IMR-90 (cell line): ENCODE results near the gene ATP5PB. TPM values are rescaled to one million over a fixed set of nuclear protein-coding genes. Genes with fewer than 3 reads are reported as not detected.

Experiments
- ATAC-seq: fragments of 200-7000 bp; cut with Tn5 transposase; 2 replicates; pipeline ENCODE4 v1.9.1; 2020; ENCODE audit warnings: low read depth, mild to moderate bottlenecking, moderate library complexity
- BruUV-seq: library from RNA; stranded (reverse); fragments of 400-500 nt; replicated peaks from 2 replicates; lab custom pipeline; 2021; lab: Mats Ljungman, UMichigan
- CTCF ChIA-PET: fragments of 300-600 bp; formaldehyde crosslinking; extraction: SDS; loops from one replicate; lab custom pipeline; 2021; ENCODE audit warnings: antibody characterized with exemption; lab: Yijun Ruan, JAX
- POLR2A ChIA-PET: fragments of 300-600 bp; sonication (Branson Sonifier 250); formaldehyde crosslinking; loops from one replicate; lab custom pipeline; 2022; ENCODE audit warnings: antibody characterized with exemption; ENCODE audit not compliant: unreplicated experiment; lab: Charles Lee
- DNase-seq: peaks from one replicate; pipeline ENCODE4 v3.0.0; 2013
- H2AFZ ChIP-seq: replicated peaks from 2 replicates; pipeline ENCODE3; 2013; ENCODE audit warnings: low read length, mild to moderate bottlenecking; ENCODE audit not compliant: poor library complexity
- H2AK5ac ChIP-seq: 2 replicates; pipeline ENCODE4 v1.6.1; 2013; ENCODE audit warnings: low read depth, low read length, inconsistent platforms
- H2AK9ac ChIP-seq: replicated peaks from 2 replicates; pipeline ENCODE3; 2013; ENCODE audit warnings: mild to moderate bottlenecking, low read depth, low read length, moderate library complexity; ENCODE audit not compliant: poor library complexity
- H2BK120ac ChIP-seq: 2 replicates; pipeline ENCODE4 v1.6.1; 2013; ENCODE audit warnings: low read depth, low read length, inconsistent platforms
- H2BK15ac ChIP-seq: 3 replicates; pipeline ENCODE4 v1.6.1; 2013; ENCODE audit warnings: low read depth, low read length, inconsistent platforms
- H2BK20ac ChIP-seq: 2 replicates; pipeline ENCODE4 v1.6.1; 2013; ENCODE audit warnings: low read depth, mild to moderate bottlenecking, inconsistent platforms, low read length, moderate library complexity
- H2BK5ac ChIP-seq: 2 replicates; pipeline ENCODE4 v1.6.1; 2013; ENCODE audit warnings: mild to moderate bottlenecking, low read depth, low read length, inconsistent platforms; ENCODE audit not compliant: poor library complexity, severe bottlenecking
- H3K14ac ChIP-seq: replicated peaks from 2 replicates; pipeline ENCODE4 v1.6.1; 2013; ENCODE audit warnings: low read depth, low read length, inconsistent platforms
- H3K18ac ChIP-seq: 2 replicates; pipeline ENCODE4 v1.6.1; 2013; ENCODE audit warnings: low read depth, low read length, control low read depth
- H3K23ac ChIP-seq: 2 replicates; pipeline ENCODE4 v1.6.1; 2013; ENCODE audit warnings: low read depth, low read length, inconsistent platforms
- H3K27ac ChIP-seq: 2 replicates; pipeline ENCODE4 v1.5.1; 2013; ENCODE audit warnings: mild to moderate bottlenecking, control low read depth, low read length; ENCODE audit not compliant: insufficient read depth
- H3K27me3 ChIP-seq: 2 replicates; pipeline ENCODE4 v1.6.1; 2013; ENCODE audit warnings: low read length; ENCODE audit not compliant: control insufficient read depth, insufficient read depth
- H3K36me3 ChIP-seq: 2 replicates; pipeline ENCODE4 v1.6.1; 2013; ENCODE audit warnings: low read length, mixed read lengths; ENCODE audit not compliant: control insufficient read depth, insufficient read depth
- H3K4ac ChIP-seq: 2 replicates; pipeline ENCODE4 v1.6.1; 2013; ENCODE audit warnings: low read depth, low read length, inconsistent platforms
- H3K4me1 ChIP-seq: 2 replicates; pipeline ENCODE4 v1.6.1; 2013; ENCODE audit warnings: low read length, mixed read lengths; ENCODE audit not compliant: control insufficient read depth, insufficient read depth
- H3K4me2 ChIP-seq: 2 replicates; pipeline ENCODE4 v1.6.1; 2013; ENCODE audit warnings: low read depth, mild to moderate bottlenecking, control low read depth, low read length, moderate library complexity
- H3K4me3 ChIP-seq: 2 replicates; pipeline ENCODE4 v1.5.1; 2013; ENCODE audit warnings: low read depth, mild to moderate bottlenecking, control low read depth, low read length, moderate library complexity; ENCODE audit not compliant: insufficient read depth
- H3K56ac ChIP-seq: 2 replicates; pipeline ENCODE4 v1.6.1; 2013; ENCODE audit warnings: low read length, inconsistent platforms; ENCODE audit not compliant: insufficient read depth; ENCODE audit errors: extremely low read depth
- H3K79me1 ChIP-seq, 2 experiments: 2 replicates each; pipeline ENCODE4 v1.6.1; 2013; ENCODE audit warnings: low read length in 2 of 2, inconsistent platforms in 1 of 2, low read depth in 1 of 2
- H3K9ac ChIP-seq: 2 replicates; pipeline ENCODE4 v1.6.1; 2013; ENCODE audit warnings: low read depth, low read length, control low read depth
- H3K9me1 ChIP-seq: 2 replicates; pipeline ENCODE4 v1.6.1; 2013; ENCODE audit warnings: low read length, inconsistent platforms; ENCODE audit not compliant: insufficient read depth
- H3K9me3 ChIP-seq: 2 replicates; pipeline ENCODE4 v1.6.1; 2013; ENCODE audit warnings: low read length; ENCODE audit not compliant: control insufficient read depth, insufficient read depth
- H4K20me1 ChIP-seq: 2 replicates; pipeline ENCODE4 v1.6.1; 2013; ENCODE audit warnings: low read length, inconsistent platforms; ENCODE audit not compliant: insufficient read depth
- H4K5ac ChIP-seq: 2 replicates; pipeline ENCODE4 v1.6.1; 2013; ENCODE audit warnings: mild to moderate bottlenecking, low read depth, low read length, control low read depth
- H4K8ac ChIP-seq, 2 experiments: 2 replicates each; pipeline ENCODE4 v1.6.1; 2013; ENCODE audit warnings: low read depth in 2 of 2, low read length in 2 of 2, control low read depth in 1 of 2, inconsistent platforms in 1 of 2
- H4K91ac ChIP-seq: 2 replicates; pipeline ENCODE4 v1.6.1; 2013; ENCODE audit warnings: low read depth, low read length, inconsistent platforms; ENCODE audit not compliant: insufficient read depth
- BHLHE40 ChIP-seq: fragments of 150-350 bp; IDR thresholded peaks from 2 replicates; pipeline ENCODE4 v1.6.1; 2016; ENCODE audit warnings: mild to moderate bottlenecking, low read depth, low read length
- CEBPB ChIP-seq: IDR thresholded peaks from 2 replicates; pipeline ENCODE4 v1.6.1; 2012; ENCODE audit warnings: low read depth, low read length, improper control_type of control experiment
- CHD1 ChIP-seq: IDR thresholded peaks from 2 replicates; pipeline ENCODE4 v1.6.1; 2012; ENCODE audit warnings: low read depth, low read length, improper control_type of control experiment
- CTCF ChIP-seq: conservative IDR thresholded peaks from 2 replicates; pipeline ENCODE4 v1.5.1; 2012; ENCODE audit warnings: mild to moderate bottlenecking, low read depth, low read length, improper control_type of control experiment
- FOS ChIP-seq: fragments of 150-350 bp; IDR thresholded peaks from 2 replicates; pipeline ENCODE4 v1.6.1; 2016; ENCODE audit warnings: low read depth, low read length
- MAFK ChIP-seq: IDR thresholded peaks from 2 replicates; pipeline ENCODE4 v1.6.1; 2012; ENCODE audit warnings: low read depth, low read length, improper control_type of control experiment
- MAZ ChIP-seq: IDR thresholded peaks from 2 replicates; pipeline ENCODE4 v1.6.1; 2012; ENCODE audit warnings: low read depth, mild to moderate bottlenecking, low read length, improper control_type of control experiment, moderate library complexity, borderline replicate concordance
- MXI1 ChIP-seq: IDR thresholded peaks from 2 replicates; pipeline ENCODE4 v1.6.1; 2012; ENCODE audit warnings: low read depth, mild to moderate bottlenecking, low read length, moderate library complexity, borderline replicate concordance
- NFE2L2 ChIP-seq: fragments of 150-350 bp; IDR thresholded peaks from 2 replicates; pipeline ENCODE4 v1.6.1; 2016; ENCODE audit warnings: low read depth, mild to moderate bottlenecking, low read length
- POLR2A ChIP-seq: IDR thresholded peaks from 2 replicates; pipeline ENCODE4 v1.6.1; 2012; ENCODE audit warnings: mild to moderate bottlenecking, low read depth, low read length
- RAD21 ChIP-seq: IDR thresholded peaks from 2 replicates; pipeline ENCODE4 v1.6.1; 2012; ENCODE audit warnings: low read length, improper control_type of control experiment
- RCOR1 ChIP-seq: IDR thresholded peaks from 2 replicates; pipeline ENCODE4 v1.6.1; 2012; ENCODE audit warnings: mild to moderate bottlenecking, low read length, improper control_type of control experiment; ENCODE audit not compliant: insufficient replicate concordance
- RFX5 ChIP-seq: IDR thresholded peaks from 2 replicates; pipeline ENCODE4 v1.8.0; 2012; ENCODE audit warnings: low read depth, mild to moderate bottlenecking, low read length, moderate library complexity
- SMC3 ChIP-seq: fragments of 150-350 bp; IDR thresholded peaks from 2 replicates; pipeline ENCODE4 v1.6.1; 2016; ENCODE audit warnings: low read depth, mild to moderate bottlenecking, antibody characterized with exemption, low read length, moderate library complexity
- WGBS, 2 experiments: methylation state at CpG; one replicate each; pipeline versions ENCODE4 v1.1.5 to v1.1.7; 2013; ENCODE audit warnings: missing lambda C conversion rate in 2 of 2; ENCODE audit not compliant: insufficient read length in 1 of 2; ENCODE audit errors: extremely low coverage in 2 of 2; 5-methylcytosine and 5-hydroxymethylcytosine counted together
- dilution Hi-C: fragments of 300-500 bp; cut with HindIII; formaldehyde crosslinking; loops from one replicate; pipeline ENCODE4 v1.14.3; 2018; ENCODE audit warnings: low sequenced_read_pairs; ENCODE audit not compliant: unreplicated experiment
- in situ Hi-C: fragments of 300-500 bp; cut with MboI; formaldehyde crosslinking; loops from 3 replicates; pipeline ENCODE4 v1.14.3; 2019; ENCODE audit warnings: low sequenced_read_pairs, inconsistent platforms, mixed read lengths
- intact Hi-C: fragments of 100-400 bp; cut with micrococcal nuclease; formaldehyde crosslinking; loops from 2 replicates; pipeline ENCODE4 v1.10.0; 2022
- polyA plus RNA-seq, 3 experiments: library from polyadenylated mRNA; depleted of rRNA; stranded (reverse); fragments of >200 nt; gene quantifications; 2 replicates each; pipeline ENCODE4 v1.2.3, GENCODE V29; 2012; ENCODE audit warnings: low replicate concordance in 1 of 3
- total RNA-seq: library from RNA; depleted of rRNA; stranded (reverse); fragments of >200 nt; gene quantifications from 2 replicates; pipeline ENCODE4 v1.2.3, GENCODE V29; 2012
- TF ChIP-seq, protein P1 (sequence below): fragments of 150-350 bp; IDR thresholded peaks from 2 replicates; pipeline ENCODE4 v1.6.1; 2017; ENCODE audit warnings: mild to moderate bottlenecking, antibody characterized with exemption, low read length, low read depth
- TF ChIP-seq, protein P2 (sequence below): fragments of 150-350 bp; IDR thresholded peaks from 2 replicates; pipeline ENCODE4 v1.6.1; 2016; ENCODE audit warnings: low read depth, mild to moderate bottlenecking, low read length, moderate library complexity, borderline replicate concordance

Gene ATP5PB
- total and polyA plus RNA-seq, 2 of the 4 experiments (the other 2 are of a cell fraction): 234 to 301 TPM

DNA sequence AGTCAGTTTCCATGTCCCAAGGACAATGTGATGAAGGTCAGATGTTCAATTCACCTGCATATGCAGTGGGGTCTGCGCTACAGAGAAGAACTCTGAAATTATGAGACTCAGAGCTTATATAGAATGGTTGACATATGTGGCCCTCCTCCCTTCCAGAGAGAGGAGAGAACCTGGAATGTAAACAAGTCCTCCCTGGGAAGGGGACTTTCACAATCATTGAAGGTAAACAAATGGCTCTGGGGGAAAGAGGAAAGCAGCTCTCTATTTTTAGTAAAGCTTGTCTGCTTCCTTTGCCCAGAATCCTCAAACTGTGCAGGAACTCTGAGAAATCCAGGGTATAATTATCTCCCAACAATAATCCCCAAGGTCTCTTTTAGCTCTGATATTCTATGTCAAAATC, 31.5 kb upstream of the ATP5PB start:
- CTCF ChIA-PET: interaction anchor here (0.7 to 2.2 kb wide), 3 partner anchors 18 to 207 kb away, joined by 3 to 7 read pairs (median 3); no protein-coding TSS in a partner anchor

More for the DNA sequence above, 31.5 kb upstream of the ATP5PB start:
- Histone ChIP-seq H2BK15ac (peak overlapping the region; percentile 95; the same call in 2 of the 3 replicates), H2BK20ac (peak overlapping the region; percentile 94), H4K20me1 (no peaks in the 10 kb centered on the region), H2AFZ (no peak overlapping the region), H3K79me1 (no peaks in the 10 kb centered on the region), H3K9me3 (no peaks in the 10 kb centered on the region), H3K27ac (peak overlapping the region; percentile 82; the same call in 1 of the 2 replicates), H4K91ac (peak overlapping the region; percentile 86), H2AK5ac (peak overlapping the region; percentile 74; the same call in 1 of the 2 replicates), H2BK5ac (peak overlapping the region; percentile 78), H3K27me3 (no peaks in the 10 kb centered on the region; the same call in 1 of the 2 replicates), H3K4me2 (peak overlapping the region; percentile 69), H3K4me3 (no peak overlapping the region), H3K23ac (peak overlapping the region; percentile 81), H3K9ac (no peak overlapping the region), H4K8ac (peak overlapping the region in 1 of 2 experiments; percentile 91; a peak in 3 of 4 replicates), H2BK120ac (peak overlapping the region; percentile 92), H3K56ac (no peak overlapping the region), H3K4me1 (peaks cover 5% of the 10 kb centered on the region), H3K9me1 (peaks cover 10% of the 10 kb centered on the region; the same call in 1 of the 2 replicates), H3K36me3 (no peaks in the 10 kb centered on the region), H2AK9ac (no peak overlapping the region), H3K18ac (peak overlapping the region; percentile 48; the same call in 1 of the 2 replicates), H3K4ac (peak overlapping the region; percentile 93; the same call in 1 of the 2 replicates), H4K5ac (peak overlapping the region; percentile 47; the same call in 1 of the 2 replicates), H3K14ac (peak overlapping the region; percentile 91)
- POLR2A ChIA-PET: no interaction called here
- no TSS peak for BruUV-seq
- in situ Hi-C loops: no loop called here
- WGBS, 2 experiments: no CpG with 5 or more reads among the region's 1 CpG
- intact Hi-C loops: no loop called here
- dilution Hi-C loops: no loop called here
- ATAC-seq: peak; percentile 87
- TF ChIP-seq POLR2A: no peak
- no peak for TF ChIP-seq FOS
- no peak for TF ChIP-seq MAFK
- TF ChIP-seq, protein P1, sequence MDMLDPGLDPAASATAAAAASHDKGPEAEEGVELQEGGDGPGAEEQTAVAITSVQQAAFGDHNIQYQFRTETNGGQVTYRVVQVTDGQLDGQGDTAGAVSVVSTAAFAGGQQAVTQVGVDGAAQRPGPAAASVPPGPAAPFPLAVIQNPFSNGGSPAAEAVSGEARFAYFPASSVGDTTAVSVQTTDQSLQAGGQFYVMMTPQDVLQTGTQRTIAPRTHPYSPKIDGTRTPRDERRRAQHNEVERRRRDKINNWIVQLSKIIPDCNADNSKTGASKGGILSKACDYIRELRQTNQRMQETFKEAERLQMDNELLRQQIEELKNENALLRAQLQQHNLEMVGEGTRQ: no peak
- no peak for TF ChIP-seq SMC3
- TF ChIP-seq RFX5: no peak
- no peak for TF ChIP-seq RAD21
- TF ChIP-seq CHD1: no peak
- no peak for TF ChIP-seq MXI1
- no peak for TF ChIP-seq CTCF
- TF ChIP-seq, protein P2, sequence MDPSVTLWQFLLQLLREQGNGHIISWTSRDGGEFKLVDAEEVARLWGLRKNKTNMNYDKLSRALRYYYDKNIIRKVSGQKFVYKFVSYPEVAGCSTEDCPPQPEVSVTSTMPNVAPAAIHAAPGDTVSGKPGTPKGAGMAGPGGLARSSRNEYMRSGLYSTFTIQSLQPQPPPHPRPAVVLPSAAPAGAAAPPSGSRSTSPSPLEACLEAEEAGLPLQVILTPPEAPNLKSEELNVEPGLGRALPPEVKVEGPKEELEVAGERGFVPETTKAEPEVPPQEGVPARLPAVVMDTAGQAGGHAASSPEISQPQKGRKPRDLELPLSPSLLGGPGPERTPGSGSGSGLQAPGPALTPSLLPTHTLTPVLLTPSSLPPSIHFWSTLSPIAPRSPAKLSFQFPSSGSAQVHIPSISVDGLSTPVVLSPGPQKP: no peak
- peak; percentile 82 for TF ChIP-seq CEBPB
- no peak for TF ChIP-seq BHLHE40
- TF ChIP-seq MAZ: peak; percentile 51; the same call in 1 of the 2 replicates
- no peak for TF ChIP-seq RCOR1
- TF ChIP-seq NFE2L2: no peak
- peak; percentile 78 for DNase-seq
